ENCODE results near the gene SOWAHB.

The SOWAHB gene

DNA sequence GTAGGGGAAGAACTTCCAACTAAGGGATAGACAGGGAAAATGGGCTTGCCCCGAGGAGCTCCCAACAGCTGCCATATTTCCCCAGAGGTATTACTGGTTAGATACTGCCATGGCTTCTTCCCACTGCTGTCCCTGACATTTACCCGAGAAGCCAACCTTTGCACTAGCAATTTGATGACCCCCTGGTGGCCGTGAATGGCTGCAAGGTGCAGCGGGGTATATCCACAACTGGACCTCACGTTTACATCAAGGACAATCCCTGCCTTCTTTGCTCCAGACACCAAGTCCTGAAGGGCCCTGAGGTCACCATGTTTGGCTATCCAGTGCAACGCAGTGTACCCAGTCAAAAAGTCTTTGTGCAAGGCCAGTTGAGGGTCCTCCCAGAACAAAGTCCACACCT lies 2.3 kb downstream of the SOWAHB start:
- H3K27me3 ChIP-seq (replicated peaks in 2 of 5; ENCODE audit: control insufficient read depth in 4 of 5, insufficient read depth in 5 of 5, low read length in 4 of 5), result peaks cover 19 to 73% (median 49%) of the 10 kb centered on the region in 5 experiments
- ChIA-PET CTCF (interaction anchor here (1.4 kb wide), 1 partner anchor 340 kb away, joined by 3 read pairs; no protein-coding TSS in a partner anchor), POLR2A (no interaction called here)

DNA sequence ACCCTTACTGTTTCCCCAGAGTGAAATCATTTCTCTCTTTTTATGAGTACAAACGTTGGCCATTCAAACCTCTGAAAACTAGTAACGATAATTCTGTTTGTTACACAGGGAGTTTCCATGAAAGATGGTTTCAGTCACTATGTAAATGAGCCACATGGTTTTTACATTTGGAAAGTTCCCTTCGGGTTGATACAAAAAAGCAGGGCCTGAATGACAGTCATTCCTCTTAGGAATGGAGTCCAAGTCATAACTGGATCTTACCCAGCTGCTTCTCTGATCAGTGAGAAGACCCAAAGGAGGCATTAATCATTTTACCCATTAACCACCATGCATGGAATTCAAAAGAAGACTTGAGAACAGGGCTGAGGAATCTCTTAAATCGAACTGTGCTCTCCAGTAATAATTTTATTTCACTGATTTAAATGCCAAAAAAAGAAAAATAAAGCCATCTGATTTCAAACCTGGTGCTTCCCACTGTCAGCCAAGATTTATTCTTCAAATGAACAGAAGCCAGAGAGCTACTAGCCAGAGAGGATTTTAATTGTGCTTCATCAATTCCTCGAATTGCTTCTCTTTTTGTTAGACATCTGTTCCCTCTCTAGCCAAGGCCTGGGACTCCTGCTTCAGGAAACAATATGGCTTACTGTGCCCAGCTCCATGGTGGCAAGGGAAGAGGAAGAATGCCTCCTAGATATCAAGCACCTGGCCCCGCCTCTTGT lies 3.2 kb downstream of the SOWAHB start:
- CTCF ChIA-PET, result interaction anchor here (1.4 kb wide), 1 partner anchor 341 kb away, joined by 3 read pairs; no protein-coding TSS in a partner anchor
- 80% methylated on average over 4 of the region's 6 CpGs for WGBS (ENCODE audit: insufficient coverage)
- peaks cover 19 to 66% (median 46%) of the 10 kb centered on the region in 5 experiments for H3K27me3 ChIP-seq (replicated peaks in 2 of 5; ENCODE audit: control insufficient read depth in 4 of 5, insufficient read depth in 5 of 5, low read length in 4 of 5)

More for the DNA sequence above, 2.3 kb downstream of the SOWAHB start:
- H3K4me1 ChIP-seq (ENCODE audit: control extremely low read depth in 1 of 4, control insufficient read depth in 4 of 4, insufficient read depth in 4 of 4, low read length in 3 of 4), result peaks cover 0 to 18% (median 15%) of the 10 kb centered on the region in 4 experiments
- H3K27ac ChIP-seq (ENCODE audit: insufficient read depth in 1 of 2, low read depth in 1 of 2, low read length in 2 of 2, poor library complexity in 1 of 2, severe bottlenecking in 2 of 2), result no peak overlapping the region
- no peaks in the 10 kb centered on the region for H3K36me3 ChIP-seq (ENCODE audit: control insufficient read depth in 4 of 4, insufficient read depth in 4 of 4, low read length in 3 of 4)
- WGBS (ENCODE audit: insufficient coverage), result 93% methylated on average over 6 of the region's 6 CpGs
- no peak for DNase-seq
- peaks cover 0 to 7% (median 0%) of the 10 kb centered on the region in 5 experiments for H3K9me3 ChIP-seq (ENCODE audit: control extremely low read depth in 1 of 5, control insufficient read depth in 4 of 5, insufficient read depth in 2 of 5, low read depth in 1 of 5, low read length in 4 of 5)
- no peak overlapping the region for H3K4me3 ChIP-seq (ENCODE audit: control insufficient read depth in 1 of 7, extremely low read depth in 1 of 7, insufficient read depth in 4 of 7, low read depth in 2 of 7, low read length in 6 of 7)

DNA sequence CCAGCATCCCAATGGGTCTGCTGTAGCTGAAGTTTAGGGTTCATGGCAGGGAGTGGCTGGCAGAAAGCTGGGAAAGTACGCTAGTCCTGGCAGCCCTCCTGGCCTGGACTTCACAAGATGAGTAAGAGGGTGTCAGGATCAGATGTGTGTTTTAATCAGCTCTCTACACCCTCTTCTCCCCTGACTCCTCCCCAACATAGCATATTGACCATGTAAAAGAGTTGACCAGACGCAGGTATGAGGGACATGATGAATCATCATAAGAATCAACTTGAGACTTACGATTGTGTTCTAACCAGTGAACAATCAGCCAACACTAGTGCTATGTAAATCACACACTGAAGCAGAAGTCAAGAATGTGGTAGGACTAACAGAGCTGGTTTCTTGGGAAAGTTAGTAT lies 5.3 kb downstream of the SOWAHB start:
- POLR2A ChIA-PET, result no interaction called here
- Histone ChIP-seq H3K36me3 (ENCODE audit: control insufficient read depth in 4 of 4, insufficient read depth in 4 of 4, low read length in 3 of 4) (no peaks in the 10 kb centered on the region), H3K27me3 (replicated peaks in 2 of 5; ENCODE audit: control insufficient read depth in 4 of 5, insufficient read depth in 5 of 5, low read length in 4 of 5) (peaks cover 7 to 45% (median 30%) of the 10 kb centered on the region in 5 experiments), H3K4me1 (ENCODE audit: control extremely low read depth in 1 of 4, control insufficient read depth in 4 of 4, insufficient read depth in 4 of 4, low read length in 3 of 4) (peaks cover 0 to 12% (median 9%) of the 10 kb centered on the region in 4 experiments), H3K4me3 (ENCODE audit: control insufficient read depth in 1 of 7, extremely low read depth in 1 of 7, insufficient read depth in 4 of 7, low read depth in 2 of 7, low read length in 6 of 7) (no peak overlapping the region), H3K27ac (ENCODE audit: insufficient read depth in 1 of 2, low read depth in 1 of 2, low read length in 2 of 2, poor library complexity in 1 of 2, severe bottlenecking in 2 of 2) (no peak overlapping the region), H3K9me3 (ENCODE audit: control extremely low read depth in 1 of 5, control insufficient read depth in 4 of 5, insufficient read depth in 2 of 5, low read depth in 1 of 5, low read length in 4 of 5) (peaks cover 0 to 7% (median 0%) of the 10 kb centered on the region in 5 experiments)
- 100% methylated on average over 2 of the region's 3 CpGs for WGBS (ENCODE audit: insufficient coverage)
- no peak for DNase-seq
- CTCF ChIA-PET, result no interaction called here

More for the DNA sequence above, 3.2 kb downstream of the SOWAHB start:
- POLR2A ChIA-PET, result no interaction called here
- DNase-seq, result no peak
- H3K36me3 ChIP-seq (ENCODE audit: control insufficient read depth in 4 of 4, insufficient read depth in 4 of 4, low read length in 3 of 4), result no peaks in the 10 kb centered on the region
- H3K4me1 ChIP-seq (ENCODE audit: control extremely low read depth in 1 of 4, control insufficient read depth in 4 of 4, insufficient read depth in 4 of 4, low read length in 3 of 4), result peaks cover 0 to 18% (median 15%) of the 10 kb centered on the region in 4 experiments
- H3K4me3 ChIP-seq (ENCODE audit: control insufficient read depth in 1 of 7, extremely low read depth in 1 of 7, insufficient read depth in 4 of 7, low read depth in 2 of 7, low read length in 6 of 7), result no peak overlapping the region
- peaks cover 0 to 7% (median 0%) of the 10 kb centered on the region in 5 experiments for H3K9me3 ChIP-seq (ENCODE audit: control extremely low read depth in 1 of 5, control insufficient read depth in 4 of 5, insufficient read depth in 2 of 5, low read depth in 1 of 5, low read length in 4 of 5)
- H3K27ac ChIP-seq (ENCODE audit: insufficient read depth in 1 of 2, low read depth in 1 of 2, low read length in 2 of 2, poor library complexity in 1 of 2, severe bottlenecking in 2 of 2), result no peak overlapping the region

DNA sequence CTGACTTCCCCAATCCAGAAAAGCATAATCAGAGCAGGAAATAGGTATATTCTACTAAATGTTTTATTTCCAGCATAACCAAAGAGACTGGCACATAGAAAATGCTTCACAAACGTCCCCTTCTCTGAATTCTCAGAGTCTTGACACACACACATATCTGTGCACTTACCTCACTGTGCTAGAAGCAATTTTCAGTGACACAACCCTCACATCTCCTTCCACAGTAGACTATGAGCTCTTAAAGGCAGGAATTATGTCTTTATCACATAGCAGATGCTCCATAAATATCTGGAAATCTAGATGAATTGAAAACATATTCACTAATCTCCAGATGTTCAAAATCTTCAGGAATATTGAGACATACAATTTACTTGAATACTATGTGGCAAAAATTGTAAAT lies 5.9 kb downstream of the SOWAHB start:
- peaks cover 0 to 6% (median 3%) of the 10 kb centered on the region in 4 experiments for H3K4me1 ChIP-seq (ENCODE audit: control extremely low read depth in 1 of 4, control insufficient read depth in 4 of 4, insufficient read depth in 4 of 4, low read length in 3 of 4)
- ChIA-PET POLR2A (no interaction called here), CTCF (no interaction called here)
- H3K27me3 ChIP-seq (replicated peaks in 2 of 5; ENCODE audit: control insufficient read depth in 4 of 5, insufficient read depth in 5 of 5, low read length in 4 of 5), result peaks cover 7 to 39% (median 30%) of the 10 kb centered on the region in 5 experiments
- no peak overlapping the region for H3K4me3 ChIP-seq (ENCODE audit: control insufficient read depth in 1 of 7, extremely low read depth in 1 of 7, insufficient read depth in 4 of 7, low read depth in 2 of 7, low read length in 6 of 7)
- no peaks in the 10 kb centered on the region for H3K36me3 ChIP-seq (ENCODE audit: control insufficient read depth in 4 of 4, insufficient read depth in 4 of 4, low read length in 3 of 4)
- 0% methylated on average over 1 of the region's 1 CpG for WGBS (ENCODE audit: insufficient coverage)
- no peak overlapping the region for H3K27ac ChIP-seq (ENCODE audit: insufficient read depth in 1 of 2, low read depth in 1 of 2, low read length in 2 of 2, poor library complexity in 1 of 2, severe bottlenecking in 2 of 2)
- DNase-seq, result no peak
- H3K9me3 ChIP-seq (ENCODE audit: control extremely low read depth in 1 of 5, control insufficient read depth in 4 of 5, insufficient read depth in 2 of 5, low read depth in 1 of 5, low read length in 4 of 5), result peaks cover 0 to 7% (median 0%) of the 10 kb centered on the region in 5 experiments

- H3K27ac ChIP-seq (ENCODE audit: insufficient read depth in 1 of 2, low read depth in 1 of 2, low read length in 2 of 2, poor library complexity in 1 of 2, severe bottlenecking in 2 of 2), result no peak overlapping the region
- no peak for DNase-seq
- H3K4me3 ChIP-seq (ENCODE audit: control insufficient read depth in 1 of 7, extremely low read depth in 1 of 7, insufficient read depth in 4 of 7, low read depth in 2 of 7, low read length in 6 of 7), result no peak overlapping the region
- H3K9me3 ChIP-seq (ENCODE audit: control extremely low read depth in 1 of 5, control insufficient read depth in 4 of 5, insufficient read depth in 2 of 5, low read depth in 1 of 5, low read length in 4 of 5), result peaks cover 0 to 1% (median 0%) of the 10 kb centered on the region in 5 experiments
- ChIA-PET POLR2A (no interaction called here), CTCF (interaction anchor here (1.0 kb wide), 1 partner anchor 10 kb away, joined by 3 read pairs; no protein-coding TSS in a partner anchor)
- H3K27me3 ChIP-seq (replicated peaks in 2 of 5; ENCODE audit: control insufficient read depth in 4 of 5, insufficient read depth in 5 of 5, low read length in 4 of 5), result peaks cover 0 to 5% (median 0%) of the 10 kb centered on the region in 5 experiments
- WGBS (ENCODE audit: insufficient coverage), result 93% methylated on average over 5 of the region's 7 CpGs
- H3K36me3 ChIP-seq (ENCODE audit: control insufficient read depth in 4 of 4, insufficient read depth in 4 of 4, low read length in 3 of 4), result no peaks in the 10 kb centered on the region
- H3K4me1 ChIP-seq (ENCODE audit: control extremely low read depth in 1 of 4, control insufficient read depth in 4 of 4, insufficient read depth in 4 of 4, low read length in 3 of 4), result no peaks in the 10 kb centered on the region
Observed at GRCh38 chr4:76886848-76887441, 11.0 kb downstream of the SOWAHB start.

DNA sequence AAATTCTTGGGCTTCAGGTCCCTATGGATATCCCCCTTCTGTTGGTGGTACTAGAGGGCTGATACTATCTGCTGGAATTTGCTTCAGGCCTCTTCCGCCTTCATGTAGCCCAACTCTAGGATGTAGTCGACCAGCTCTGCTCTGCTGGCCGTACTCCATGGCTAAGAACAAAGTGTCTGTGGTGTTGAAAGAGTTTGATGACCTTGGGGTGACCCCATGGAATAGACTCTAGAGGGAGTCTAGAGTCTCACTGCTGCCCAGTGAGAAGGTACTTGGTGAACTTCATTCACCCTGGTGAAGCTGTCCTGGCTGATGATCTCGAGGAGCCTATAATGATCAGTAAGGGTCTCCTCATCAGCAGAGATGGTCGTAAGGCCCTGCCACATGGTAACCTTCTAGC lies 11.7 kb downstream of the SOWAHB start:
- no peaks in the 10 kb centered on the region for H3K4me1 ChIP-seq (ENCODE audit: control extremely low read depth in 1 of 4, control insufficient read depth in 4 of 4, insufficient read depth in 4 of 4, low read length in 3 of 4)
- ChIA-PET CTCF (no interaction called here), POLR2A (no interaction called here)
- no peak overlapping the region for H3K4me3 ChIP-seq (ENCODE audit: control insufficient read depth in 1 of 7, extremely low read depth in 1 of 7, insufficient read depth in 4 of 7, low read depth in 2 of 7, low read length in 6 of 7)
- H3K27ac ChIP-seq (ENCODE audit: insufficient read depth in 1 of 2, low read depth in 1 of 2, low read length in 2 of 2, poor library complexity in 1 of 2, severe bottlenecking in 2 of 2), result no peak overlapping the region
- H3K36me3 ChIP-seq (ENCODE audit: control insufficient read depth in 4 of 4, insufficient read depth in 4 of 4, low read length in 3 of 4), result no peaks in the 10 kb centered on the region
- DNase-seq, result no peak
- peaks cover 0 to 1% (median 0%) of the 10 kb centered on the region in 5 experiments for H3K9me3 ChIP-seq (ENCODE audit: control extremely low read depth in 1 of 5, control insufficient read depth in 4 of 5, insufficient read depth in 2 of 5, low read depth in 1 of 5, low read length in 4 of 5)
- WGBS (ENCODE audit: insufficient coverage), result 100% methylated on average over 4 of the region's 5 CpGs
- peaks cover 0 to 5% (median 0%) of the 10 kb centered on the region in 5 experiments for H3K27me3 ChIP-seq (replicated peaks in 2 of 5; ENCODE audit: control insufficient read depth in 4 of 5, insufficient read depth in 5 of 5, low read length in 4 of 5)

DNA sequence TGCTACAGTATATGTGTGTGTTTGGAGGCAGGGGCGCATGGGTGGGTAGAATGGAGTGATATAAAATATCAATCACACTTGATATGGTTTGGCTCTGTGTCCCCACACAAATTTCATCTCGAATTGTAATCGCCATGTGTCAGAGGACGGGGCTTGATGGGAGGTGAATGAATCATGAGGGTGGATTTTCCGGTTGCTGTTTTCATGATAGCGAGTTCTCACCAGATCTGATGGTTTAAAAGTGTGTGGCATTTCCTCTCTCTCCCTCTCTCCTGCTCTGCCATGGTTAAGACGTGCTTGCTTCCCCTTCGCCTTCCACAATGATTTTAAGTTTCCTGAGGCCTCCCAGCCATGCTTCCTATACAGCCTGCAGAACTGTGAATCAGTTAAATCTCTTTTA lies 14.8 kb downstream of the SOWAHB start:
- WGBS (ENCODE audit: insufficient coverage), result 59% methylated on average over 4 of the region's 8 CpGs
- no peaks in the 10 kb centered on the region for H3K36me3 ChIP-seq (ENCODE audit: control insufficient read depth in 4 of 4, insufficient read depth in 4 of 4, low read length in 3 of 4)
- CTCF ChIA-PET, result no interaction called here
- no peak overlapping the region for H3K27ac ChIP-seq (ENCODE audit: insufficient read depth in 1 of 2, low read depth in 1 of 2, low read length in 2 of 2, poor library complexity in 1 of 2, severe bottlenecking in 2 of 2)
- H3K4me1 ChIP-seq (ENCODE audit: control extremely low read depth in 1 of 4, control insufficient read depth in 4 of 4, insufficient read depth in 4 of 4, low read length in 3 of 4), result no peaks in the 10 kb centered on the region
- POLR2A ChIA-PET, result no interaction called here
- no peak overlapping the region for H3K4me3 ChIP-seq (ENCODE audit: control insufficient read depth in 1 of 7, extremely low read depth in 1 of 7, insufficient read depth in 4 of 7, low read depth in 2 of 7, low read length in 6 of 7)
- H3K9me3 ChIP-seq (ENCODE audit: control extremely low read depth in 1 of 5, control insufficient read depth in 4 of 5, insufficient read depth in 2 of 5, low read depth in 1 of 5, low read length in 4 of 5), result no peaks in the 10 kb centered on the region
- DNase-seq, result no peak
- peaks cover 0 to 2% (median 0%) of the 10 kb centered on the region in 5 experiments for H3K27me3 ChIP-seq (replicated peaks in 2 of 5; ENCODE audit: control insufficient read depth in 4 of 5, insufficient read depth in 5 of 5, low read length in 4 of 5)
